Liver (tissue), 9 donors: ENCODE data around the gene ARHGAP6. TPM values are rescaled to one million over a fixed set of nuclear protein-coding genes. Genes with fewer than 3 reads are reported as not detected.

Experiments used
- DNase-seq: peaks from one replicate; pipeline ENCODE4 v3.0.0-alpha.2; 2017; ENCODE audit warnings: low spot score
- H3K27ac ChIP-seq, 2 donors: one replicate each; pipeline ENCODE4 v1.7.0; 2013; ENCODE audit warnings: inconsistent platforms in 2 of 2, low read length in 2 of 2, control low read depth in 1 of 2, low read depth in 1 of 2, mild to moderate bottlenecking in 1 of 2
- H3K27me3 ChIP-seq, 4 donors: one replicate each; pipeline versions ENCODE4 v1.6.1 to v1.7.0; 2013; ENCODE audit warnings: low read length in 3 of 4, inconsistent platforms in 1 of 4, mild to moderate bottlenecking in 1 of 4, moderate library complexity in 1 of 4; ENCODE audit not compliant: control insufficient read depth in 4 of 4, insufficient read depth in 4 of 4
- H3K36me3 ChIP-seq, 4 donors: one replicate each; pipeline versions ENCODE4 v1.6.1 to v1.7.0; 2013; ENCODE audit warnings: low read length in 3 of 4, mild to moderate bottlenecking in 3 of 4, low read depth in 1 of 4, moderate library complexity in 1 of 4; ENCODE audit not compliant: control insufficient read depth in 4 of 4, insufficient read depth in 3 of 4
- H3K4me1 ChIP-seq, 4 donors: one replicate each; pipeline versions ENCODE4 v1.6.1 to v1.7.0; 2013; ENCODE audit warnings: low read length in 3 of 4, mild to moderate bottlenecking in 3 of 4, moderate library complexity in 1 of 4; ENCODE audit not compliant: control insufficient read depth in 4 of 4, insufficient read depth in 4 of 4
- H3K4me3 ChIP-seq, 3 donors: one replicate each; pipeline versions ENCODE4 v1.6.1 to v1.7.0; 2013; ENCODE audit warnings: low read length in 3 of 3, control low read depth in 1 of 3, low read depth in 1 of 3, mild to moderate bottlenecking in 1 of 3
- H3K9ac ChIP-seq, 2 donors: one replicate each; pipeline ENCODE4 v1.7.0; 2013; ENCODE audit warnings: low read length in 2 of 2, mild to moderate bottlenecking in 2 of 2, moderate library complexity in 2 of 2, control low read depth in 1 of 2, low read depth in 1 of 2
- H3K9me3 ChIP-seq, 4 donors: one replicate each; pipeline versions ENCODE4 v1.6.1 to v1.7.0; 2013; ENCODE audit warnings: low read length in 3 of 4; ENCODE audit not compliant: control insufficient read depth in 4 of 4
- ATF3 ChIP-seq: IDR thresholded peaks from 2 replicates; pipeline ENCODE4 v1.6.1; 2016; ENCODE audit warnings: antibody characterized with exemption
- EGR1 ChIP-seq, 2 donors: IDR thresholded peaks; 2 replicates each; pipeline ENCODE4 v1.6.1; 2016 to 2018; ENCODE audit warnings: antibody characterized with exemption in 2 of 2, low read depth in 2 of 2
- FOXA1 ChIP-seq: IDR thresholded peaks from 2 replicates; pipeline ENCODE4 v1.6.1; 2016; ENCODE audit warnings: antibody characterized with exemption
- FOXA2 ChIP-seq: IDR thresholded peaks from 2 replicates; pipeline ENCODE4 v1.6.1; 2016; ENCODE audit warnings: antibody characterized with exemption
- GABPA ChIP-seq, 2 donors: IDR thresholded peaks in 1 of 2; conservative IDR thresholded peaks in 1 of 2; 2 replicates each; pipeline ENCODE4 v1.6.1; 2016; ENCODE audit warnings: antibody characterized with exemption in 2 of 2, mild to moderate bottlenecking in 1 of 2, moderate library complexity in 1 of 2
- HNF4A ChIP-seq, 2 donors: conservative IDR thresholded peaks; 2 replicates each; pipeline ENCODE4 v1.6.1; 2016; ENCODE audit warnings: antibody characterized with exemption in 2 of 2, mild to moderate bottlenecking in 2 of 2
- HNF4G ChIP-seq: IDR thresholded peaks from 2 replicates; pipeline ENCODE4 v1.6.1; 2016; ENCODE audit warnings: antibody characterized with exemption
- JUND ChIP-seq, 2 donors: IDR thresholded peaks; 2 replicates each; pipeline ENCODE4 v1.6.1; 2016; ENCODE audit warnings: antibody characterized with exemption in 2 of 2
- MAX ChIP-seq: IDR thresholded peaks from 2 replicates; pipeline ENCODE4 v1.6.1; 2016; ENCODE audit warnings: antibody characterized with exemption
- NR2F2 ChIP-seq: IDR thresholded peaks from 2 replicates; pipeline ENCODE4 v1.6.1; 2016; ENCODE audit warnings: antibody characterized with exemption
- RAD21 ChIP-seq, 2 donors: IDR thresholded peaks; 2 replicates each; pipeline ENCODE4 v1.6.1; 2016; ENCODE audit warnings: antibody characterized with exemption in 2 of 2, mild to moderate bottlenecking in 2 of 2
- REST ChIP-seq: IDR thresholded peaks from 2 replicates; pipeline ENCODE4 v1.6.1; 2016; ENCODE audit warnings: antibody characterized with exemption, mild to moderate bottlenecking
- RXRA ChIP-seq, 2 donors: IDR thresholded peaks; 2 replicates each; pipeline ENCODE4 v1.6.1; 2017 to 2018; ENCODE audit warnings: antibody characterized with exemption in 2 of 2, mild to moderate bottlenecking in 1 of 2
- SP1 ChIP-seq: IDR thresholded peaks from 2 replicates; pipeline ENCODE4 v1.6.1; 2018; ENCODE audit warnings: antibody characterized with exemption, mild to moderate bottlenecking
- TAF1 ChIP-seq: conservative IDR thresholded peaks from 2 replicates; pipeline ENCODE4 v1.6.1; 2016; ENCODE audit warnings: antibody characterized with exemption, mild to moderate bottlenecking
- ZBTB33 ChIP-seq: IDR thresholded peaks from 2 replicates; pipeline ENCODE4 v1.6.1; 2016; ENCODE audit warnings: antibody characterized with exemption
- WGBS: extraction: QIAGEN DNeasy Blood & Tissue Kit; methylation state at CpG from one replicate; pipeline ENCODE4 v1.1.7; 2013; 5-methylcytosine and 5-hydroxymethylcytosine counted together
- polyA plus RNA-seq, 2 donors: library from polyadenylated mRNA; stranded (reverse) in 1 of 2; unstranded in 1 of 2; fragments of 200-250 nt in 1 of 2; fragments of >200 nt in 1 of 2; fragmentation: Nextera tagmentation in 1 of 2; extraction: Ambion mirVana in 1 of 2; gene quantifications; one replicate each; pipeline versions ENCODE4 v1.2.1 to v1.2.3, GENCODE V29; 2013 to 2015
- total RNA-seq, 2 donors: library from RNA; depleted of rRNA; stranded (reverse); fragments of >200 nt; gene quantifications; one replicate each; pipeline ENCODE4 v1.2.3, GENCODE V29; 2014
- donor health status: healthy.
- donor health status: healthy.
- donor health status: healthy.
- donor health status: healthy.
- donor health status: healthy.

Gene ARHGAP6
- total and polyA plus RNA-seq, 4 donors: 0.10 to 2.2 (median 0.65) TPM

GRCh38 chrX:11188664-11189063, 477.1 kb downstream of the ARHGAP6 start:
- Histone ChIP-seq H3K27me3 (no peaks in the 10 kb centered on the region), H3K4me3 (no peak overlapping the region), H3K36me3 (no peaks in the 10 kb centered on the region), H3K27ac (no peak overlapping the region), H3K9ac (no peak overlapping the region), H3K4me1 (no peaks in the 10 kb centered on the region), H3K9me3 (no peaks in the 10 kb centered on the region)
- 90% methylated on average over 7 of the region's 7 CpGs for WGBS
- no peak for DNase-seq
- TF ChIP-seq RXRA (IDR thresholded peaks at IDR 0.05): no peak
- TF ChIP-seq GABPA (IDR thresholded peaks at IDR 0.05 in 1 of 2, conservative IDR thresholded peaks at IDR 0.05 in 1 of 2): no peak
- TF ChIP-seq FOXA2: no peak
- TF ChIP-seq MAX: no peak
- TF ChIP-seq FOXA1: no peak
- TF ChIP-seq HNF4A (conservative IDR thresholded peaks at IDR 0.05): no peak
- TF ChIP-seq ATF3: no peak
- TF ChIP-seq REST: no peak
- TF ChIP-seq HNF4G: no peak
- TF ChIP-seq TAF1: no peak
- TF ChIP-seq ZBTB33: no peak
- no peak for TF ChIP-seq SP1
- TF ChIP-seq JUND (IDR thresholded peaks at IDR 0.05): no peak
- no peak for TF ChIP-seq EGR1 (IDR thresholded peaks at IDR 0.05; ENCODE audit: low read depth in 2 of 2)
- no peak for TF ChIP-seq NR2F2
- no peak for TF ChIP-seq RAD21 (IDR thresholded peaks at IDR 0.05)

GRCh38 chrX:11187001-11187400, 478.7 kb downstream of the ARHGAP6 start:
- Histone ChIP-seq H3K4me3 (no peak overlapping the region), H3K9me3 (no peaks in the 10 kb centered on the region), H3K27me3 (no peaks in the 10 kb centered on the region), H3K9ac (no peak overlapping the region), H3K36me3 (no peaks in the 10 kb centered on the region), H3K4me1 (no peaks in the 10 kb centered on the region), H3K27ac (no peak overlapping the region)
- no peak for TF ChIP-seq SP1
- TF ChIP-seq ZBTB33: no peak
- no peak for TF ChIP-seq ATF3
- DNase-seq: no peak
- WGBS: 95% methylated on average over 3 of the region's 3 CpGs
